HepG2 (cell line): ENCODE data around the gene PTS.
"Not testable (repeated sequence)": the region's sequence is repeated elsewhere in the genome, so short reads cannot be mapped to it uniquely, and the experiment has no call there.

ENCODE experiments used
- NR3C1 ChIP-seq: sonication (generic); formaldehyde crosslinking; IDR thresholded peaks from 2 replicates; pipeline ENCODE4 v1.4.0; 2020; ENCODE audit warnings: missing genetic modification reagents
- SRY ChIP-seq: sonication (generic); formaldehyde crosslinking; IDR thresholded peaks from 2 replicates; pipeline ENCODE4 v1.8.0; 2022; ENCODE audit warnings: mild to moderate bottlenecking, missing genetic modification reagents
- XBP1 ChIP-seq: sonication (generic); formaldehyde crosslinking; IDR thresholded peaks from 2 replicates; pipeline ENCODE4 v1.5.0; 2020; ENCODE audit warnings: missing genetic modification reagents
- ZNF775 ChIP-seq: sonication (generic); formaldehyde crosslinking; IDR thresholded peaks from 2 replicates; pipeline ENCODE4 v1.4.0; 2020; ENCODE audit warnings: missing genetic modification reagents, mild to moderate bottlenecking, moderate library complexity, borderline replicate concordance

DNA sequence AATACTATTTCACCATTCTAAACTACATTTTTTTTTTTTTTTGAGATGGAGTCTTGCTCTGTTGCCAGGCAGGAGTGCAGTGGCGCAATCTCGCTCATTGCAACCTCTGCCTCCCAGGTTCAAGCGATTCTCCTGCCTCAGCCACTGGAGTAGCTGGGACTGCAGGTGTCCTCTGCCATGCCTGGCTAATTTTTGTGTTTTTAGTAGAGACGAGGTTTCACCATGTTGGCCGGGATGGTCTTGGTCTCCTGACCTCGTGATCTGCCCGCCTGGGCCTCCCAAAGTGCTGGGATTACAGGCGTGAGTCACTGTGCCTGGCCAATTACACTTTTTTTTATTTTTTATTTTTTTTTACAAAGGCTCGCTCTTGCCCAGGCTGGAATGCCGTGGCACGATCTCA, 31.1 kb upstream of the PTS start:
- TF ChIP-seq XBP1, SRY, NR3C1, ZNF775 (CRISPR knock-in tag): not testable (repeated sequence)
